Loucy (cell line): ENCODE measurements around the gene GIT1.

ENCODE experiments used
- H2AFZ ChIP-seq: fragments of 200-600 bp; sonication (generic); 2 replicates; pipeline ENCODE4 v1.6.0; 2016; ENCODE audit warnings: antibody characterized with exemption, mild to moderate bottlenecking, low read length, moderate library complexity
- H3F3A ChIP-seq: fragments of 200-600 bp; 2 replicates; pipeline ENCODE4 v1.6.0; 2016; ENCODE audit warnings: antibody characterized with exemption, low read depth, mild to moderate bottlenecking
- H3K27me3 ChIP-seq: fragments of 200-600 bp; sonication (generic); 2 replicates; pipeline ENCODE4 v1.6.1; 2014; ENCODE audit warnings: low read length, mild to moderate bottlenecking; ENCODE audit not compliant: insufficient read depth, poor library complexity, severe bottlenecking
- H3K36me3 ChIP-seq: fragments of 200-600 bp; sonication (generic); 2 replicates; pipeline ENCODE4 v1.6.1; 2016; ENCODE audit warnings: low read length; ENCODE audit not compliant: insufficient read depth
- H3K4me1 ChIP-seq: fragments of 200-600 bp; sonication (generic); 2 replicates; pipeline ENCODE4 v1.5.1; 2014; ENCODE audit warnings: low read length, mild to moderate bottlenecking; ENCODE audit not compliant: insufficient read depth, poor library complexity, severe bottlenecking
- H3K4me2 ChIP-seq: fragments of 200-600 bp; sonication (generic); 2 replicates; pipeline ENCODE4 v1.6.0; 2014; ENCODE audit warnings: antibody characterized with exemption, low read length, low read depth, mild to moderate bottlenecking; ENCODE audit not compliant: poor library complexity, severe bottlenecking
- H3K4me3 ChIP-seq: fragments of 200-600 bp; sonication (generic); 2 replicates; pipeline ENCODE4 v1.5.1; 2014; ENCODE audit warnings: low read length, mild to moderate bottlenecking, mixed read lengths; ENCODE audit not compliant: poor library complexity, severe bottlenecking
- H3K79me2 ChIP-seq: fragments of 200-600 bp; sonication (generic); 2 replicates; pipeline ENCODE4 v1.6.1; 2014; ENCODE audit warnings: low read length; ENCODE audit not compliant: insufficient read depth
- H3K9ac ChIP-seq: fragments of 200-600 bp; sonication (generic); 2 replicates; pipeline ENCODE4 v1.6.0; 2014; ENCODE audit warnings: mild to moderate bottlenecking, low read depth, low read length, moderate library complexity; ENCODE audit not compliant: poor library complexity, severe bottlenecking
- H3K9me2 ChIP-seq: fragments of 200-600 bp; sonication (generic); replicated peaks from 2 replicates; pipeline ENCODE4 v1.6.1; 2016; ENCODE audit warnings: low read depth, low read length, mixed read lengths
- H3K9me3 ChIP-seq: fragments of 200-600 bp; sonication (generic); 2 replicates; pipeline ENCODE4 v1.6.1; 2014; ENCODE audit warnings: mild to moderate bottlenecking, antibody characterized with exemption, low read length, low read depth; ENCODE audit not compliant: insufficient read depth
- H4K20me1 ChIP-seq: fragments of 200-600 bp; sonication (generic); 2 replicates; pipeline ENCODE4 v1.6.0; 2014; ENCODE audit warnings: antibody characterized with exemption, low read length, mild to moderate bottlenecking; ENCODE audit not compliant: insufficient read depth, poor library complexity, severe bottlenecking
- EZH2phosphoT487 ChIP-seq: fragments of 200-600 bp; IDR thresholded peaks from 2 replicates; pipeline ENCODE4 v1.6.1; 2018; ENCODE audit warnings: antibody characterized with exemption, mild to moderate bottlenecking, moderate library complexity, borderline replicate concordance
- TF ChIP-seq, protein P1 (sequence below): fragments of 200-600 bp; sonication (generic); conservative IDR thresholded peaks from 2 replicates; pipeline ENCODE4 v1.5.1; 2014; ENCODE audit warnings: mild to moderate bottlenecking, antibody characterized with exemption, low read length

Gene GIT1

GRCh38 chr17:29533976-29534375 lies 55.5 kb downstream of the GIT1 start:
- Histone ChIP-seq H3K79me2 (no peaks in the 10 kb centered on the region), H3K36me3 (peaks cover 51% of the 10 kb centered on the region), H3K4me1 (no peaks in the 10 kb centered on the region), H4K20me1 (peaks cover 5% of the 10 kb centered on the region), H3K4me3 (no peak overlapping the region), H3F3A (no peaks in the 10 kb centered on the region), H3K9me3 (no peaks in the 10 kb centered on the region), H2AFZ (no peak overlapping the region), H3K27me3 (no peaks in the 10 kb centered on the region), H3K9ac (no peak overlapping the region), H3K4me2 (no peak overlapping the region), H3K9me2 (no peaks in the 10 kb centered on the region)
- TF ChIP-seq, protein P1, sequence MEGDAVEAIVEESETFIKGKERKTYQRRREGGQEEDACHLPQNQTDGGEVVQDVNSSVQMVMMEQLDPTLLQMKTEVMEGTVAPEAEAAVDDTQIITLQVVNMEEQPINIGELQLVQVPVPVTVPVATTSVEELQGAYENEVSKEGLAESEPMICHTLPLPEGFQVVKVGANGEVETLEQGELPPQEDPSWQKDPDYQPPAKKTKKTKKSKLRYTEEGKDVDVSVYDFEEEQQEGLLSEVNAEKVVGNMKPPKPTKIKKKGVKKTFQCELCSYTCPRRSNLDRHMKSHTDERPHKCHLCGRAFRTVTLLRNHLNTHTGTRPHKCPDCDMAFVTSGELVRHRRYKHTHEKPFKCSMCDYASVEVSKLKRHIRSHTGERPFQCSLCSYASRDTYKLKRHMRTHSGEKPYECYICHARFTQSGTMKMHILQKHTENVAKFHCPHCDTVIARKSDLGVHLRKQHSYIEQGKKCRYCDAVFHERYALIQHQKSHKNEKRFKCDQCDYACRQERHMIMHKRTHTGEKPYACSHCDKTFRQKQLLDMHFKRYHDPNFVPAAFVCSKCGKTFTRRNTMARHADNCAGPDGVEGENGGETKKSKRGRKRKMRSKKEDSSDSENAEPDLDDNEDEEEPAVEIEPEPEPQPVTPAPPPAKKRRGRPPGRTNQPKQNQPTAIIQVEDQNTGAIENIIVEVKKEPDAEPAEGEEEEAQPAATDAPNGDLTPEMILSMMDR, result no peak
- TF ChIP-seq EZH2phosphoT487, result no peak

DNA sequence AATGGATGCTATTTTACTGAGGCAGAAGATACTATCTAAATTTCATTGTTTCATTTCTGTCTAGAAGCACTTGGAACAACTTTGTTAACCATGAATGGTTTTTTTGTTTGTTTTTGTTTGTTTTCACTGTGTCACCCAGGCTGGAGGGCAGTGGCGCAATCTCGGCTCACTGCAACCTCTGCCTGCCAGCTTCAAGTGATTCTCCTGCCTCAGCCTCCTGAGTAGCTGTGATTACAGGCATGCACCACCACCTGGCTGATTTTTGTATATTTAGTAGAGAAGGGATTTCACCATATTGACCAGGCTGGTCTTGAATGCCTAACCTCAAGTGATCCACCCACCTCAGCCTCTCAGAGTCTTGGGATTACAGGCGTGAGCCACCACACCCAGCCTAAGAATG lies 63.1 kb downstream of the GIT1 start:
- Histone ChIP-seq H3K36me3 (peaks cover 65% of the 10 kb centered on the region), H3K79me2 (no peaks in the 10 kb centered on the region)
- TF ChIP-seq EZH2phosphoT487, result no peak
- TF ChIP-seq, protein P1, result no peak

DNA sequence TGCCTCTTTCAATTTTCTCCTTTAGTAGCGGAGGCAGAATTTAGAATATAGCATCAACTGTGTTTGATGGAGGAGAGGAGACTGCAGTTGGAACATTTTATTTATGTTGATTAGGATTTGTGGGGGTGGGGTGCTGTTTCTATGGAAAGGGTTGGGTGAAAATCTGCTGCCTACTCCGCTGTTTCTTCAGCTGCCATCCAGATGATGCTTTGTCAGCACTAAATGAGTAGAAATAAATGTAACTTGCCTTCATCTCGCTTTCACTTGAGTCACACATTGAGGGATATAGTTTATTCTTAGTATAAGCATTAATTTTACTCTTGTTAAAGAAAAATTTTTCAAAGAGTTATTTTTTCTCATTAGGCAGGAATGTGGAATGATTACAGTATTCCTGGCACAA lies 64.8 kb downstream of the GIT1 start:
- Histone ChIP-seq H3F3A (no peaks in the 10 kb centered on the region), H3K36me3 (peaks cover 63% of the 10 kb centered on the region), H3K4me2 (no peak overlapping the region), H3K27me3 (no peaks in the 10 kb centered on the region), H3K9me2 (no peaks in the 10 kb centered on the region), H4K20me1 (no peaks in the 10 kb centered on the region), H3K4me3 (no peak overlapping the region), H3K9me3 (no peaks in the 10 kb centered on the region), H3K9ac (no peak overlapping the region), H2AFZ (no peak overlapping the region), H3K4me1 (no peaks in the 10 kb centered on the region), H3K79me2 (no peaks in the 10 kb centered on the region)
- TF ChIP-seq, protein P1, result no peak
- no peak for TF ChIP-seq EZH2phosphoT487

More for the DNA sequence above, 63.1 kb downstream of the GIT1 start:
- no peak overlapping the region for H2AFZ ChIP-seq
- H4K20me1 ChIP-seq, result no peaks in the 10 kb centered on the region
- H3K27me3 ChIP-seq, result no peaks in the 10 kb centered on the region
- no peaks in the 10 kb centered on the region for H3K9me3 ChIP-seq
- no peaks in the 10 kb centered on the region for H3K4me1 ChIP-seq
- H3K4me2 ChIP-seq, result no peak overlapping the region
- H3K9ac ChIP-seq, result no peak overlapping the region
- no peak overlapping the region for H3K4me3 ChIP-seq
- no peaks in the 10 kb centered on the region for H3K9me2 ChIP-seq
- H3F3A ChIP-seq, result no peaks in the 10 kb centered on the region
